ENCODE results near the gene ASPSCR1.

Gene ASPSCR1

DNA sequence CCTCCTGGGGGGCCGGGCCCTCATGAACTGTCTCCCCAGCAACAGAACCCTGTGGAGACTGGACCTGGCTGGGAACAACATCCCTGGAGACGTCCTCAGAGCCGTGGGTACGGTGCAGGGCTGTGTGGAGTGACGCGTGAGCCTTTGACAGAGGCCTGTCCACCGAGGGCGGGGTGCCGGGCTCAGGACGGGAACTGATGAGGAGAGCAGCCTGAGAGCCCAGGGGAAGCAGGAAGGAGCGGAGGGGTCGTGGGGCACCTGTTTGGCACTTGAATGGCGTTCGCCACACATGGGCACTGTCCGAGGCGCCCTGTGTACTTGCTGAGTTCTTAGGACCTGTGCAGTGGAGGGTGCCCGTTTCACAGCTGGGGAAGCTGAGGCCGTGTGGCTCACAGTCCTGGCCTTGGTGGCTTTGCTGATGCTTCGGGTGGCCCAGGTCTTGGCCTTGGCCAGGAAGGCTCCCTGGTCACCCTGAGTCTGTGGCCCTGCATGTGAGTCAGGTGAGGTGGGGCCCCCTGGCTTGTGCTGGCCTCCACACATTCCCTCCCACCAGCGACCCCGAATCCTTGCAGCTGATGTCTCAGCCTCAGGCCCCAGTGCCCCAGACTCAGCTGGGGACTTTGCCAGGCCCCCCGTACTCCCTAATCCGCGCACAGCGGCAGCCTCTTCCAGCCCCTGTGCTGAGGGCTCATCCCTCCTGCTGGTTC is 48.1 kb downstream of the ASPSCR1 start:
- Histone ChIP-seq H3K9me3 (ENCODE audit: severe bottlenecking) (no peaks in the 10 kb centered on the region), H3K4me1 (ENCODE audit: insufficient read depth, poor library complexity, severe bottlenecking) (no peaks in the 10 kb centered on the region), H3K27ac (ENCODE audit: poor library complexity, severe bottlenecking) (no peak overlapping the region), H3K27me3 (ENCODE audit: insufficient read depth, poor library complexity, severe bottlenecking) (no peaks in the 10 kb centered on the region), H3K36me3 (ENCODE audit: low read depth) (no peaks in the 10 kb centered on the region; the same call in 1 of the 2 replicates), H3K4me3 (ENCODE audit: severe bottlenecking) (no peak overlapping the region)
- TF ChIP-seq CTCF (IDR thresholded peaks at IDR 0.05; ENCODE audit: poor library complexity, severe bottlenecking), result no peak
- DNase-seq (ENCODE audit: low spot score) (no peak), ATAC-seq (ENCODE audit: low read depth) (no peak)

DNA sequence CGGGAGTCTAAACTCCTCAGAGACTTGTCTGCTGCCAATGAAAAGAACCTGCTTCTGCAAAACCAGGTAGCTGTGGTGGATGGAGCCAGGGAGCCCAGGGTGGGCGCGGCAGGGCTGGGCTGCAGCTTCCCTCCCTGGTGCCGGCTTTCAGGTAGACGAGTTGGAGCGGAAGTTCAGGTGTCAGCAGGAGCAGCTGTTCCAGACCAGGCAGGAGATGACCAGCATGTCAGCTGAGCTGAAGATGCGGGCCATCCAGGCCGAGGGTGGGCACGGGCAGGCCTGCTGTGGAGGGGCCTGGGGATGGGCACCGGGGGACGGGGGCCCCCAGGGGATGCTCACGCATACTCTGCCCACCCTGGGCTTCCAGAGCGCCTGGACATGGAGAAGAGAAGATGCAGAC is 50.8 kb downstream of the ASPSCR1 start:
- TF ChIP-seq CTCF (IDR thresholded peaks at IDR 0.05; ENCODE audit: poor library complexity, severe bottlenecking), result no peak
- Histone ChIP-seq H3K4me3 (ENCODE audit: severe bottlenecking) (no peak overlapping the region), H3K27me3 (ENCODE audit: insufficient read depth, poor library complexity, severe bottlenecking) (no peaks in the 10 kb centered on the region), H3K27ac (ENCODE audit: poor library complexity, severe bottlenecking) (no peak overlapping the region), H3K4me1 (ENCODE audit: insufficient read depth, poor library complexity, severe bottlenecking) (no peaks in the 10 kb centered on the region), H3K36me3 (ENCODE audit: low read depth) (no peaks in the 10 kb centered on the region; the same call in 1 of the 2 replicates), H3K9me3 (ENCODE audit: severe bottlenecking) (no peaks in the 10 kb centered on the region)
- DNase-seq (ENCODE audit: low spot score) (no peak), ATAC-seq (ENCODE audit: low read depth) (no peak)

GRCh38 chr17:82028966-82029365 is 51.5 kb downstream of the ASPSCR1 start:
- TF ChIP-seq CTCF (IDR thresholded peaks at IDR 0.05; ENCODE audit: poor library complexity, severe bottlenecking), result no peak

DNA sequence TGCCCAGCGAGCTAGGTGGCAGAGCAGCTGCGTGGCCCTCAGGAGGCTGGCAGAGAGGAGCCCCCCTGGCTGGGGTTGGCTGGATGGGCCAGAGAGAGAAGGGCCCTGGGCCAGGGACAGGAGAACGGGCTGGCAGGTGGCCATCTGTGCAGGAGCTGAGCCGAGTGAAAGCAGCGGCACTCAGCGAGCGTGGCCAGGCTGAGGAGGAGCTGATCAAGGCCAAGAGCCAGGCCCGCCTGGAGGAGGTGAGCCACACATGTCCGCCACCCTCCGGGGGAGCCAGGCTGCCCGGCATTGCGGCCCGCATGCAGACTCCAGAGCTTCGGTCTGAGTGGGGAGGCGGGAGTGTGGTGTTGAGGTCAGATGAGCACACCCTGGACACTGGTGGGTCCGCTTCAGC is 52.0 kb downstream of the ASPSCR1 start:
- ATAC-seq (ENCODE audit: low read depth) (no peak), DNase-seq (ENCODE audit: low spot score) (no peak)
- no peaks in the 10 kb centered on the region for H3K27me3 ChIP-seq (ENCODE audit: insufficient read depth, poor library complexity, severe bottlenecking)
- no peaks in the 10 kb centered on the region for H3K9me3 ChIP-seq (ENCODE audit: severe bottlenecking)
- H3K27ac ChIP-seq (ENCODE audit: poor library complexity, severe bottlenecking), result no peak overlapping the region
- no peak for TF ChIP-seq CTCF (IDR thresholded peaks at IDR 0.05; ENCODE audit: poor library complexity, severe bottlenecking)
- H3K36me3 ChIP-seq (ENCODE audit: low read depth), result no peaks in the 10 kb centered on the region; the same call in 1 of the 2 replicates
- no peak overlapping the region for H3K4me3 ChIP-seq (ENCODE audit: severe bottlenecking)
- H3K4me1 ChIP-seq (ENCODE audit: insufficient read depth, poor library complexity, severe bottlenecking), result no peaks in the 10 kb centered on the region

More at GRCh38 chr17:82028966-82029365, 51.5 kb downstream of the ASPSCR1 start:
- Histone ChIP-seq H3K36me3 (ENCODE audit: low read depth) (no peaks in the 10 kb centered on the region; the same call in 1 of the 2 replicates), H3K27ac (ENCODE audit: poor library complexity, severe bottlenecking) (no peak overlapping the region), H3K4me1 (ENCODE audit: insufficient read depth, poor library complexity, severe bottlenecking) (no peaks in the 10 kb centered on the region), H3K4me3 (ENCODE audit: severe bottlenecking) (no peak overlapping the region), H3K27me3 (ENCODE audit: insufficient read depth, poor library complexity, severe bottlenecking) (no peaks in the 10 kb centered on the region), H3K9me3 (ENCODE audit: severe bottlenecking) (no peaks in the 10 kb centered on the region)
- DNase-seq (ENCODE audit: low spot score) (no peak), ATAC-seq (ENCODE audit: low read depth) (no peak)

DNA sequence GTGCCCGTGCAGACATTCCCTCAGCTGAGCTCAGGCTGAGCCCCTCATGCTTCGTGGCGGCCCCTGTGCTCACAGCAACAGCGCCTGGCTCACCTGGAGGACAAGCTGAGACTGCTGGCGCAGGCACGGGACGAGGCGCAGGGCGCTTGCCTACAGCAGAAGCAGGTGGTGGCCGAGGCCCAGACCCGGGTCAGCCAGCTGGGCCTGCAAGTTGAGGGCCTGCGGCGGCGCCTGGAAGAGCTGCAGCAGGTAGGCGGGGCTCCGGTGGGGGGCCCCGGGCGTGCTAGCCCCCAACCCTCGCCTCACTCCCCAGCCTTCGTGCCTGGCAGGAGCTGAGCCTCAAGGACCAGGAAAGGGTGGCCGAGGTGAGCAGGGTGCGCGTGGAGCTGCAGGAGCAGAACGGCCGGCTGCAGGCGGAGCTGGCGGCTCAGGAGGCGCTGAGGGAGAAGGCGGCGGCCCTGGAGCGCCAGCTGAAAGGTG is 52.6 kb downstream of the ASPSCR1 start:
- Histone ChIP-seq H3K9me3 (ENCODE audit: severe bottlenecking) (no peaks in the 10 kb centered on the region), H3K27me3 (ENCODE audit: insufficient read depth, poor library complexity, severe bottlenecking) (no peaks in the 10 kb centered on the region), H3K36me3 (ENCODE audit: low read depth) (peaks cover 1% of the 10 kb centered on the region), H3K27ac (ENCODE audit: poor library complexity, severe bottlenecking) (no peak overlapping the region), H3K4me3 (ENCODE audit: severe bottlenecking) (no peak overlapping the region), H3K4me1 (ENCODE audit: insufficient read depth, poor library complexity, severe bottlenecking) (no peaks in the 10 kb centered on the region)
- DNase-seq (ENCODE audit: low spot score) (no peak), ATAC-seq (ENCODE audit: low read depth) (no peak)
- TF ChIP-seq CTCF (IDR thresholded peaks at IDR 0.05; ENCODE audit: poor library complexity, severe bottlenecking), result no peak
